Stimulated activated CD8-positive, alpha-beta memory T cell treated with anti-CD3 and anti-CD28 coated beads, Interleukin-15, amount 100 ng/mL, for 48 hours (primary cell): ENCODE results near the gene MCM8.
"Not testable (repeated sequence)": the region's sequence is repeated elsewhere in the genome, so short reads cannot be mapped to it uniquely, and the experiment has no call there.

ENCODE experiments used
- DNase-seq, 2 donors: peaks; one replicate each; pipeline ENCODE4 v3.0.0-alpha.2; 2020; ENCODE audit warnings: low read depth in 2 of 2

Gene MCM8

DNA sequence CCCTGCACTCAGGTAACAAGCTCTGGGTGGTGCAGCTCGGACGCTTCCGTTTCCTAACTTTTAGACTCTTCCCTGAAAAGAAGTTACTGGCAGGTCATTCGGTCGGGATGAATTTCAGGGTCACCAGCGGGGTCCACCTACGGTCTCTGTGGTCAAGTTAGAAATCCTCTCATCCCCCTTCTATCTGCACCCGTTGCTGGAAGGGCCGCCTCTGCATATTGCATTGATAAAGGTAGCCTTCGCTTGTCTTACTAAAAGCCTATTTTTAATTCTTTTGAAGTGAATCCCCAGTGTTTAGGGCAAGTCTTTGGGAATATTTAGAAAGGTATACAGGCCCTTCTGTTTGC, 56.1 kb downstream of the MCM8 start:
- DNase-seq, result no peak

- no peak for DNase-seq
Observed at GRCh38 chr20:6007094-6007528, 56.7 kb downstream of the MCM8 start.

- no peak for DNase-seq
Observed at GRCh38 chr20:6007529-6008103, 57.2 kb downstream of the MCM8 start.

GRCh38 chr20:6008254-6008653, 57.8 kb downstream of the MCM8 start:
- DNase-seq, result no peak

DNA sequence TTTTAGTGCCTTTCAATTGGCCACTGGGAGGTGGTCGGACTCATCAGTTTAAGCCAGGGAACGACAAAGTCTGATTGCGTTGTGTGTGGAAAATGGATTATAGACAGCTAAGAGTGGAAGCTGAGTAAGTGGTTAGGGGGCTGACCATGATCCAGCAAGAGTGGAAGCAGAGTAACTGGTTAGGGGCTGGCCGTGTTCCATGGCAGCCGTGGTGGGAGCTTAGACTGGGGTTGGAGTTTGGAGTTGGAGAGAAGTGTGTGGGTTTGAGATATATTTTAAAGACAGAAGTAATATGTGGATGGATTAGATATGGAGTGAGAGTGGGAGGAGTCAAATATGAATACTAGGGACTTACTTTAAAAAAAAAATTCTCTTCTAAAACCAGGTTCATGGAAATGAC, 61.7 kb downstream of the MCM8 start:
- no peak for DNase-seq

DNA sequence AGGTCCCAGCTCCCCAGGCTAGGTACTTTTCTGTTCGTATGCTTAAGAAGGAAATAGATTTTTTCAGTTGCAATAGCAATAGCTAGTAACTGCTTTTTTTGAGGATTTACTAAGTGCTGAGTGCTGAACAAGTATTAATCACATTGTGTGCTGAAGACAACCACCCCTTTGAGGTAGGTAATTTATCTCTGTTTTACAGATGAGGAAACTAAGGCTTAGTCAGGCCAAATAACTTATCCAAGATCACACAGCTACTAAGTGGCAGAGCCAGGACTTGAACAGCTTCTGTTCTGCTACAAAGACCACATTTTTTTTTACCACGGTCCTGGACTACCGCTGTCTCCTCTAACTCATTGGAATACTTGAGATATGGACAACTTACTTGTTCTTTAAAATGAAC, 63.6 kb downstream of the MCM8 start:
- no peak for DNase-seq

DNA sequence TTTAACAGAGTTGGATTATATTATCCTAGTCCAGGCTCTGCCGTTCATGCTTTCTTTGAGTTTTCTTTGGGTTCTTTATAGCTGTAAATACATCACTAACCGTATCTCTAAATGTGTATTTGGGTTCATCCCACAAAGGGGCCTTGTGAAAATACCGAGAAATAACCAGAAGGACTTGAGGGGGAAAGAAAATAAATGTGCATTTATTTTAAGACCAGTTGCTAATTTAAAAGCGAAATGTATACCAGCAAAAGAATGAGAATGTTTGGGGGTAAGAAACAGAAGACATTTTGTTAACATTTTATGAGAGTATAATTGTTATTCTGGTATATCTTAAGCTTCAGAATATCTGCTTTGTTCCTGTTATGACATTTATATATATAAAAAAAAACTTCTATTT, 64.5 kb downstream of the MCM8 start:
- DNase-seq, result no peak

DNA sequence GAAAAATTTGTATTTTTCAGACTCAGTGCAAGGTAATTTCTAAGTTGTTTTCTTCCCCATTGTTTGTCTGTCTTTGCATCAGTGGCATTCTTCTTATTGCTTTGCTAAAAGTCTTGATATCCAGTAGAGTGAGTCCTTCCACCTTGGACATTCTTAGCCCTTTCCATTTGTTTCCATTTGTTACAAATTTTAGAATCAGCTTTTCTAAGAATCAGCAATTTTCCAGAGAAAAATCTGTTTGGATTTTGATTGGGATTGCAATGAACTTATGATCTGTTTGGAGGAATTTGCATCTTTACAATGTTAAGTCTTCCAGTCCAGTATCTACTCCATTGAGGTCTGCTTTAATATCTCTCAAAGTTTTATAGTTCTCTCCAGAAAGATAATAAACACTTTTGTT, 67.0 kb downstream of the MCM8 start:
- DNase-seq, result no peak

GRCh38 chr20:6017880-6018279, 67.4 kb downstream of the MCM8 start:
- DNase-seq, result no peak

GRCh38 chr20:6024768-6025167, 74.3 kb downstream of the MCM8 start:
- no peak for DNase-seq

- no peak for DNase-seq
Observed at GRCh38 chr20:6026051-6026450, 75.6 kb downstream of the MCM8 start.

- DNase-seq, result no peak
Observed at GRCh38 chr20:6028818-6029217, 78.4 kb downstream of the MCM8 start.

GRCh38 chr20:6029538-6029937, 79.1 kb downstream of the MCM8 start:
- DNase-seq, result no peak

GRCh38 chr20:6030453-6031080, 80.1 kb downstream of the MCM8 start:
- DNase-seq, result no peak

DNA sequence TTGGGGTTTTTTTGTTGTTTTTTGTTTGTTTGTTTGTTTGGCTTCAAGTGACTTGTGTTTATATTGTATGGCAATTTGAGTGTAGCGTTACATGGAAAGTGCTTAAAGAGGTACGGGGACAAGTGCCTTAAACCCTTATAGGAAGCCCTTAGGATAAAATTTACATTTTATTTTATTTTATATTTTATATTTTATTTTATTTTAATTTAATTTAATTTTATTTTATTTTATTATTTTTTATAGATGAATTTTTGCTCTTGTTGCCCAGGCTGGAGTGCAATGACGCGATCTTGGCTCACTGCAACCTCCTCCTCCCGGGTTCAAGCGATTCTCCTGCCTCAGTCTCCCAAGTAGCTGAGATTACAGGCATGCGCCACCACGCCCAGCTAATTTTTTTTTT, 82.5 kb downstream of the MCM8 start:
- DNase-seq, result not testable (repeated sequence)

DNA sequence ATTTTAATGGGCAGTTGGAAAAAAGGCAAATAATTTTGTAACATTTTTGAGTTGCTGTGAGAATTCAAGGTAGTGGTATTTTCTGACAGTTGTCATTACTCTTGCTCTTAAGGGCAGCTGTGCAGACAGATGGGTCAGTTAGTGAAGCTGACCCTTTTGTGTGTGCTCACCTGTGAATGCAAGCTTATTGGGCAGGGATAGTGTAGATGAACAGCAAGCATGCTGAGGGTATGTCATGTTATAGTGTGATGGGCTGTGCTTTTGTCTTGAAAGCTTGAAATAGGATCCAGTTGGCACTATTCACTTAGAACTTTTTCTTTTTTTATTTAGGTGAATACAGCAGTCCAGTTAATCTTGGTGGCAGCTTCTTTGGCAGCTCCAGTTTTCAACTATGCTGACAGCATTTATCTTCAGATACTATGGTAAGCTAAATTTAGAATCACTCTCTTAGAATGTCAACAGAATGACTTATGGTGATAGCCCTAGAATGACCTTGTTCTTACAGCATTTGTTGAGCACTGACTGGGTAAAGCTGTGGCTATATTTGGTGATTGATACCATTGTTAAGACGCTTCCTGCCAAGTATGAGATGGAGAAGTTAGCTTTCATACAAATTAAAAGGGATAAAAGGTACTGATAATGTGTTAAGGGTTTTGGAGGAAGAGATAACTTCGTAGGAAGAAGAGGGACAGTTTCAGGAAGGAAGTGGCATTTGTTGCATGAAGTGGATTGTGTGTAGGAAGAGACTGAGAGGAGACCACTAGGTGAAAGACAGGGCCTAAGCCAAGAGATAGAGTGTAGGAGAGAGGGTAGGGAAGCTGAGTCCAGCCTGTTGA, 83.9 kb downstream of the MCM8 start:
- DNase-seq, result no peak

DNA sequence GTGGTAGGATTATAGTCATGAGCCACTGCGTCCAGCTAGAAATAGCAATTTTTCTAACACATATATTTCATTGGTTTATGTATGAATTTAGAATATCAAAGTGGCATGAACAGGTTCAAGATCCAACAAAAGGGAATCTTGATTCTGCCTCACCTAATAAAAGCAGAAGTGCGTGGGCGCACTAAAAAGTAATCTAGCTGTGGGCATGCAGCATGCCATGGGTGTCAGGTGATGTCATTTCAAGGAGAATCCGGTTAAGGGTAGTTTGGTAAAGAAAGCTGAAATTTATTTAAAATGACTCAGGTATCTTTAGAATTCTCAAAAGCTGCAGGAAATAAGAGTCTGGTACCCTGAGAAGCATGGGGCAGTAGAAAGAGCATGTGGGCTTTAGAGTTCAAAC, 85.8 kb downstream of the MCM8 start:
- DNase-seq, result no peak

- DNase-seq, result no peak
Observed at GRCh38 chr20:6037082-6037481, 86.6 kb downstream of the MCM8 start.

- DNase-seq, result no peak
Observed at GRCh38 chr20:6038256-6038655, 87.8 kb downstream of the MCM8 start.

DNA sequence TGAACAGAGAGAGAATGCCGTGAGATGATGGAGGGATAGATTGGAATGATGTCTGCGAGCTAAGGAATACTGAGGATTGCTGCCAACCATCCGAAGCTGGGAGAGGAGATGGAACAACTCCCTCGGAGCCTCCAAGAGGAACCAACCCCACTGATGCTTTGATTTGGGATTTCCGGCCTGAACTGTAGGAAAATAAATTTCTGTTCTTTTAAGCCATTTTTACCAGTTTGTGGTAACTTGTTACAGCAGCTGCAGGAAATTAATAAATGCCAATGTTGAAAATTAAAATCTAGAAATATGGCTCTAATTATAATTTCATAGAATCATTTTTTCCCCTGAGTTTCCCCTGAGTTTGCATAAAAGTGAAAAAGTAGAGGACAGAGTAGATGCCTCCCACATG, 89.3 kb downstream of the MCM8 start:
- DNase-seq, result no peak

DNA sequence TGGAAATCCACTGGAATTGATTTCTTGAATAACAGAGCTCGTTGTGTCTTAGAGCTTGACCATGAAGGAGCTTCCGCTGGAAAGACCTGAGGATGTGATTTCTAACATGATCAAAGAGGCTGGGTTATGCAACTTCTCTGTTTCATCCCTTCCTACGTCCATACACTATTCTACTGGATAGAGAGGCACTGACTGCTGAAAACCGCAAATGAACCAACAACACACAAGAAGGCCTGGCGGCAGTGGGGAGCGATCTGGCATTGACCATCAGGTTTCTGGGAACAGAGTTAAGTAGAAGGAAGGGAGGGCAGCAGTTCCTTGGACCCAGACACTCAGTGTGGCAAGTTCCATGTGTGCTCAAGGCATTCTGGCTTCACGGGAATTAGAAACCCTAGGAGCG, 90.1 kb downstream of the MCM8 start:
- no peak for DNase-seq

- no peak for DNase-seq
Observed at GRCh38 chr20:6040958-6041807, 90.7 kb downstream of the MCM8 start.
